Loucy (cell line): Measurements from ENCODE around the gene CREB3L2.
"Not testable (repeated sequence)": the region's sequence is repeated elsewhere in the genome, so short reads cannot be mapped to it uniquely, and the experiment has no call there.

Source experiments
- H2AFZ ChIP-seq: fragments of 200-600 bp; sonication (generic); 2 replicates; pipeline ENCODE4 v1.6.0; 2016; ENCODE audit warnings: antibody characterized with exemption, mild to moderate bottlenecking, low read length, moderate library complexity
- H3F3A ChIP-seq: fragments of 200-600 bp; 2 replicates; pipeline ENCODE4 v1.6.0; 2016; ENCODE audit warnings: antibody characterized with exemption, low read depth, mild to moderate bottlenecking
- H3K27me3 ChIP-seq: fragments of 200-600 bp; sonication (generic); 2 replicates; pipeline ENCODE4 v1.6.1; 2014; ENCODE audit warnings: low read length, mild to moderate bottlenecking; ENCODE audit not compliant: insufficient read depth, poor library complexity, severe bottlenecking
- H3K36me3 ChIP-seq: fragments of 200-600 bp; sonication (generic); 2 replicates; pipeline ENCODE4 v1.6.1; 2016; ENCODE audit warnings: low read length; ENCODE audit not compliant: insufficient read depth
- H3K4me1 ChIP-seq: fragments of 200-600 bp; sonication (generic); 2 replicates; pipeline ENCODE4 v1.5.1; 2014; ENCODE audit warnings: low read length, mild to moderate bottlenecking; ENCODE audit not compliant: insufficient read depth, poor library complexity, severe bottlenecking
- H3K4me2 ChIP-seq: fragments of 200-600 bp; sonication (generic); 2 replicates; pipeline ENCODE4 v1.6.0; 2014; ENCODE audit warnings: antibody characterized with exemption, low read length, low read depth, mild to moderate bottlenecking; ENCODE audit not compliant: poor library complexity, severe bottlenecking
- H3K4me3 ChIP-seq: fragments of 200-600 bp; sonication (generic); 2 replicates; pipeline ENCODE4 v1.5.1; 2014; ENCODE audit warnings: low read length, mild to moderate bottlenecking, mixed read lengths; ENCODE audit not compliant: poor library complexity, severe bottlenecking
- H3K79me2 ChIP-seq: fragments of 200-600 bp; sonication (generic); 2 replicates; pipeline ENCODE4 v1.6.1; 2014; ENCODE audit warnings: low read length; ENCODE audit not compliant: insufficient read depth
- H3K9ac ChIP-seq: fragments of 200-600 bp; sonication (generic); 2 replicates; pipeline ENCODE4 v1.6.0; 2014; ENCODE audit warnings: mild to moderate bottlenecking, low read depth, low read length, moderate library complexity; ENCODE audit not compliant: poor library complexity, severe bottlenecking
- H3K9me2 ChIP-seq: fragments of 200-600 bp; sonication (generic); replicated peaks from 2 replicates; pipeline ENCODE4 v1.6.1; 2016; ENCODE audit warnings: low read depth, low read length, mixed read lengths
- H3K9me3 ChIP-seq: fragments of 200-600 bp; sonication (generic); 2 replicates; pipeline ENCODE4 v1.6.1; 2014; ENCODE audit warnings: mild to moderate bottlenecking, antibody characterized with exemption, low read length, low read depth; ENCODE audit not compliant: insufficient read depth
- H4K20me1 ChIP-seq: fragments of 200-600 bp; sonication (generic); 2 replicates; pipeline ENCODE4 v1.6.0; 2014; ENCODE audit warnings: antibody characterized with exemption, low read length, mild to moderate bottlenecking; ENCODE audit not compliant: insufficient read depth, poor library complexity, severe bottlenecking
- EZH2phosphoT487 ChIP-seq: fragments of 200-600 bp; IDR thresholded peaks from 2 replicates; pipeline ENCODE4 v1.6.1; 2018; ENCODE audit warnings: antibody characterized with exemption, mild to moderate bottlenecking, moderate library complexity, borderline replicate concordance
- TF ChIP-seq, protein P1 (sequence below): fragments of 200-600 bp; sonication (generic); conservative IDR thresholded peaks from 2 replicates; pipeline ENCODE4 v1.5.1; 2014; ENCODE audit warnings: mild to moderate bottlenecking, antibody characterized with exemption, low read length

The CREB3L2 gene

DNA sequence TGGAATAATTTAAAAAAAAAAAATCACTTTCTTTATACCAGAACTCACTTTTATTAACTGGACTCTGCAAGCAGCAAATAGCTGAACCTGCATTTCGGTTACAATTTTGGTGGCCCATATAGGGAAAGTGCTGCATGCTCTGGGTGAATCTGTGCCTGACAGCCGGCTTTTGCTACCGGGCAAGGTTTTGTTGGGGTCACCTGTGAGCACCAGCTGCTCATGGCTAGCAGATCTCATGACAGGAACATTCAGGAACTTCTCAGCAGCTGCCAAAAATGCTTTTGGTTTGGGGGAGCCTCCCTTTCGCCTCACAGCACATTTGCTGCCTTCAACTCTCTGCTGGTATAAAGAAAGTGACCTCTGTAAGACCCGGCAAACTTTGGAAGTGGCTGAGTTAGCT lies 13.2 kb upstream of the CREB3L2 start:
- Histone ChIP-seq H3K4me2 (no peak overlapping the region), H3K27me3 (no peaks in the 10 kb centered on the region), H3K9ac (no peak overlapping the region), H2AFZ (no peak overlapping the region; the same call in 1 of the 2 replicates), H3K4me1 (no peaks in the 10 kb centered on the region), H3F3A (no peaks in the 10 kb centered on the region), H3K79me2 (no peaks in the 10 kb centered on the region), H4K20me1 (no peaks in the 10 kb centered on the region), H3K36me3 (no peaks in the 10 kb centered on the region), H3K9me3 (no peaks in the 10 kb centered on the region), H3K9me2 (no peaks in the 10 kb centered on the region), H3K4me3 (no peak overlapping the region)
- TF ChIP-seq EZH2phosphoT487, result no peak
- TF ChIP-seq, protein P1, sequence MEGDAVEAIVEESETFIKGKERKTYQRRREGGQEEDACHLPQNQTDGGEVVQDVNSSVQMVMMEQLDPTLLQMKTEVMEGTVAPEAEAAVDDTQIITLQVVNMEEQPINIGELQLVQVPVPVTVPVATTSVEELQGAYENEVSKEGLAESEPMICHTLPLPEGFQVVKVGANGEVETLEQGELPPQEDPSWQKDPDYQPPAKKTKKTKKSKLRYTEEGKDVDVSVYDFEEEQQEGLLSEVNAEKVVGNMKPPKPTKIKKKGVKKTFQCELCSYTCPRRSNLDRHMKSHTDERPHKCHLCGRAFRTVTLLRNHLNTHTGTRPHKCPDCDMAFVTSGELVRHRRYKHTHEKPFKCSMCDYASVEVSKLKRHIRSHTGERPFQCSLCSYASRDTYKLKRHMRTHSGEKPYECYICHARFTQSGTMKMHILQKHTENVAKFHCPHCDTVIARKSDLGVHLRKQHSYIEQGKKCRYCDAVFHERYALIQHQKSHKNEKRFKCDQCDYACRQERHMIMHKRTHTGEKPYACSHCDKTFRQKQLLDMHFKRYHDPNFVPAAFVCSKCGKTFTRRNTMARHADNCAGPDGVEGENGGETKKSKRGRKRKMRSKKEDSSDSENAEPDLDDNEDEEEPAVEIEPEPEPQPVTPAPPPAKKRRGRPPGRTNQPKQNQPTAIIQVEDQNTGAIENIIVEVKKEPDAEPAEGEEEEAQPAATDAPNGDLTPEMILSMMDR, result no peak

DNA sequence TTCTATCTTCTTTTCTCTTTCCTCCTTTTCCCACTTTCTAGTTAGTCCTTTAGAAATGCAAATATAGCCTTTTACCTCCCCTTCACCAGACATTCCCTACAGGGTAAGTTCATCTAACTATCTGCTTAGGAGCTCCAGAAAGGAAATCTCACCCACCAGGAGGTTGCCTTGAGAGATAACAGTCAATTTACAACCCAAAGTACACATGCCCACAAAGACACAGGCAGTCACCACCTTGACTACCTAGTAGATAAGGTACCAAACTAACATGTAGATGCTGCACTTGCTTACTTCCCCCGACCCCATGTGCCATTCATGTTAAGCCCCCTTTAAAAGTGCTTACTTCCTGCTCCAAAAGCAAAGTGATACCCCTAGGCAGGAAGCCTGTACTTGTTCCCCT lies 12.8 kb upstream of the CREB3L2 start:
- H3K4me1 ChIP-seq, result no peaks in the 10 kb centered on the region
- H3K9ac ChIP-seq, result no peak overlapping the region
- no peaks in the 10 kb centered on the region for H3K79me2 ChIP-seq
- no peaks in the 10 kb centered on the region for H3F3A ChIP-seq
- no peaks in the 10 kb centered on the region for H4K20me1 ChIP-seq
- no peak overlapping the region for H3K4me2 ChIP-seq
- H3K36me3 ChIP-seq, result no peaks in the 10 kb centered on the region
- no peak overlapping the region for H3K4me3 ChIP-seq
- H2AFZ ChIP-seq, result 0 out of 2 replicates have a peak overlapping the region, but pooled peaks have one; percentile 41
- no peaks in the 10 kb centered on the region for H3K9me2 ChIP-seq
- no peaks in the 10 kb centered on the region for H3K27me3 ChIP-seq
- H3K9me3 ChIP-seq, result no peaks in the 10 kb centered on the region
- TF ChIP-seq, protein P1, result no peak
- TF ChIP-seq EZH2phosphoT487, result no peak

DNA sequence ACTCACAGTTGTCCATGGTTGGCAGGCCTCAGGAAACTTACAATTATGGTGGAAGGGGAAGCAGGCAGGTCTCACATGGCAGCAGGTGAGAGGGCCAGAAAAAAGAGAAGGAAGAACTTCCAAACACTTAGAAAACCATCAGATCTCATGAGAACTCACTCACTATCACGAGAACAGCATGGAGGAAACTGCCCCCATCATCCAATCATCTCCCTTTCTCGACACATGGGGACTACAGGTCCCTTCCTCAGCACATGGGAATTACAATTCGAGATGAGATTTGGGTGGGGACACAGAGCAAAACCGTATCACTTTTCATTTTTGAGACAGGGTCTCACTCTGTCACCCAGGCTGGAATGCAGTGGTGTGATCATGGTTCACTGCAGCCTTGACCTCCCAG lies 12.3 kb upstream of the CREB3L2 start:
- not testable (repeated sequence) for H3F3A ChIP-seq, H2AFZ ChIP-seq, H3K9me3 ChIP-seq, H3K9me2 ChIP-seq, H3K4me3 ChIP-seq, H3K79me2 ChIP-seq, H3K4me1 ChIP-seq, H3K9ac ChIP-seq, H3K36me3 ChIP-seq, H3K27me3 ChIP-seq, H4K20me1 ChIP-seq, H3K4me2 ChIP-seq

DNA sequence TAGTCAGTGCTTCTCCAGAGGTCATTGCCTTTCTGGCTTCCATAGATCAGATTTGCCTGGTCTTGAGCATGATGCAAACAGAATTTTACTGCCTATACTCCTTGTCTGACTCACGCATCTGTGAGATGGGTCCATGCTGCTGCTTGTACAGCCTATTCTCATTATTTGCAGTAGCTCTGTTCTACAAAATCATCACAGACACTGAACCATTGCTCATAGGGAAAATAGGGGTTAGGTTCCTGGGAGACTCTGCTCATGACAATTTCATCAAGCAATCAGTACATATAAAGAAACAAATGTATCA lies 7.4 kb upstream of the CREB3L2 start:
- no peaks in the 10 kb centered on the region for H3F3A ChIP-seq
- H3K4me1 ChIP-seq, result peaks cover 5% of the 10 kb centered on the region
- H3K9ac ChIP-seq, result no peak overlapping the region
- H3K9me3 ChIP-seq, result no peaks in the 10 kb centered on the region
- H3K4me3 ChIP-seq, result no peak overlapping the region
- H2AFZ ChIP-seq, result peak overlapping the region; percentile 44; the same call in 1 of the 2 replicates
- no peaks in the 10 kb centered on the region for H3K27me3 ChIP-seq
- no peak for TF ChIP-seq EZH2phosphoT487
- TF ChIP-seq, protein P1, result no peak
- no peaks in the 10 kb centered on the region for H3K36me3 ChIP-seq
- no peaks in the 10 kb centered on the region for H3K9me2 ChIP-seq
- H3K79me2 ChIP-seq, result no peaks in the 10 kb centered on the region
- H4K20me1 ChIP-seq, result no peaks in the 10 kb centered on the region
- H3K4me2 ChIP-seq, result peak overlapping the region; percentile 15
